Endothelial cell of hepatic sinusoid (primary cell): ENCODE measurements around the gene LILRB5.
"Not testable (repeated sequence)": the region's sequence is repeated elsewhere in the genome, so short reads cannot be mapped to it uniquely, and the experiment has no call there.

Source experiments
- in situ Hi-C: cut with HindIII; loops from 2 replicates; pipeline ENCODE4 v1.10.0; 2017; ENCODE audit warnings: low sequenced_read_pairs

The LILRB5 gene

GRCh38 chr19:54245936-54246335, 11.1 kb downstream of the LILRB5 start:
- in situ Hi-C loops, result no loop called here

GRCh38 chr19:54243809-54244208, 13.3 kb downstream of the LILRB5 start:
- in situ Hi-C loops, result not testable (repeated sequence)

GRCh38 chr19:54242646-54243045, 14.4 kb downstream of the LILRB5 start, which contains the start of gene LILRA6:
Gene LILRA6, minus strand, starts transcription at chr19:54242790.
- in situ Hi-C loops, result not testable (repeated sequence)

DNA sequence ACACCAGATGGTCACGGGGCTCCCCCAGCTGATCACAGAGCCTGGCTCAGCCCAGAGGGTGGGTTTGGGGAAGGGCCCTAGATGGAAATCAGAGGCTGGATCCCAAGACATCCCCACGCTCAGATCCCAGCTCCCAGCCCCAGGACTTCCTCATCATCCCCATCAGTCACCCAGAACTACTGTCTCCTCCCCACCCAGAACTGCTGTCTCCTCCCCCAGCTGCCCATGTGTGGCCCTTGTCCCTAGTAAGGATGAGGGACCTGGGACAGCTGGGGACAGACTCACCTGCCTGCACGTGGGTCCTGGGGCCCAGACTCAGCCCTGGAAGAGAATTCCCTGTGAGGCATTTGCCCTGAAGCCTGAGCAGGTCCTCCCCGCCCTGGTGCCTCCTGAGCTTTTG, 14.8 kb downstream of the LILRB5 start:
- in situ Hi-C loops, result not testable (repeated sequence)

DNA sequence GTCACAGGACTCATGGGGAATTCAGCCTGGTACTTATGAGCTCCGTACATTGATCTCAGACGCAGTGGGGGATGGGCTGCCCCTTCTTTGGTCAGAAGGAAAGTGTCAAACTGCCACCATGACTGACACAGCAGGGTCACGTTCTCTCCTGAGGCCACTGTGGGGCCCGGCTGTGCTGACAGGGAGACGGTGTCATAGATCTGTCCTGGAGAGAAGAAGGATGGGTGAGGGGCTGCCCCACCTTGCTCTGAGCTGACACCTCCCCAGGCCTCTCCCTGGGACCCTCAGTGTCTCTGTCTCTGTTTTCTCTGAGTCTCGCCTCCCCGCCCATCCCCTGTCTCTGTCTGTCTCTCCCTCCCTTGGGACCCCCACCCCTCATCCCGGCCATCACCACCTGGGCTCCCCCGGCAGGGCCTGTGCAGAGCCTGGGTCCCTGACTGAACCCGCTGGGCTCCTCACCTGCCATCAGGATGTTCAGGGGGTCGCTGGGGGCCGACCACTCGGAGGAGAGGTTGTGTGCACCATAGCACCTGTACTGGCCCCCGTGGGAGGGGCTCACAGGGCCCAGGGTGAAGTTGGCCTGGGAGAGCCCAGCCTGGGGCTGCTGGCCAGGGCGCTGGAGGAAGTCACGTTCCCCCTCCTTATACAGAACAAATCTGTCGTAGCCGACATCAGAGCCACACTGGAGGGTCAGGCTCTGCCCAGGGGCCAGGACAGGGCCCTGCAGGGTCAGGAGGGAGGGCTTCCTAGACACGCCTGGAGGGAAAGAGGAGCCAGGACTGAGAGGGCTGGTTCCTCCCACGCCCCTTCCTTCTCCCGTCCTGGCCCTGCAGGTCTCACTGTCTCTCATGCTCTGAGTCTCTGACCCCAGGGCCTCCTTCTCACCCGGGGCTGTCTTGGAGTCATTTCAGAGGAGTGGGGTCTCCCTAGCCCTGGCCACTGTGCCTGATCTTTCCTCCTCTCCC, 16.4 kb downstream of the LILRB5 start:
- in situ Hi-C loops, result not testable (repeated sequence)

- in situ Hi-C loops, result not testable (repeated sequence)
Measured at GRCh38 chr19:54239491-54240371, 17.3 kb downstream of the LILRB5 start.

DNA sequence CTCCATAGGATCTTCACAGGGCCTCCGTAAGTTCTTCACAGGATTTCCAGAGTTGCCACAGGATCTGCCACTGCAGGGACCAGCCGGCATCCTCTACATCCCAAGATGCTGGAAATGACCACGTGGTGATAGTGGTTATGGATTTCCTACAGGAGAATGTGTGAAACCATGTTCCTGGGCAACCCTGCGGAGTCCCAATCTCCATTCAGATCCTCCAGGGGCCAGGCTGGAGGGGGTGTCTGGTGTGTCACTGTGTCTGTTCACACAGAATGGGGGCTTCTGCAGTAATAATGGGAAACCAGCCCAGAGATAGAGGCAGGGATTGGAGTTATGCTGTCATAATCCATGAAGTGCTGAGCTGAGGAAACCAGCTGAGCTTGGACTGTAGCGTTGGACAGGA, 23.1 kb downstream of the LILRB5 start:
- in situ Hi-C loops, result no loop called here

GRCh38 chr19:54231077-54231931, 25.8 kb downstream of the LILRB5 start:
- in situ Hi-C loops, result no loop called here

DNA sequence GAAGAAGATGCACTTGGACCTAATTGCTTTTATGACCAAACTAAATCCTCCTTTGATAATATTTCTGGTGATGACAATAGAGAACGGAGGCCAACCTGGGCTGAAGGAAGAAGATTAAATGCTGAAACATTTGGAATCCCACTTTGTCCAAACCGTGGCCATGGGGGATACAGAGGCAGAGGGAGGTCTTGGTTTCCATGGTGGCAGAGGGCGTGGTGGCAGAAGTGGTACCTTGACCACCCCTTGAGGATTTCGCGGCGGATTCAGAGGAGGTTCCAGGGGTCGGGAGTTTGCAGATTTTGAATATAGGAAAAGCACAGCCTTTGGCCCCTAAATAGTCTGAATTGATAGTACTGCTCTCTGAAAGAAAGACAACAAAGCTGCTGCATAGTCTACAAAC, 27.0 kb downstream of the LILRB5 start:
- in situ Hi-C loops, result no loop called here

DNA sequence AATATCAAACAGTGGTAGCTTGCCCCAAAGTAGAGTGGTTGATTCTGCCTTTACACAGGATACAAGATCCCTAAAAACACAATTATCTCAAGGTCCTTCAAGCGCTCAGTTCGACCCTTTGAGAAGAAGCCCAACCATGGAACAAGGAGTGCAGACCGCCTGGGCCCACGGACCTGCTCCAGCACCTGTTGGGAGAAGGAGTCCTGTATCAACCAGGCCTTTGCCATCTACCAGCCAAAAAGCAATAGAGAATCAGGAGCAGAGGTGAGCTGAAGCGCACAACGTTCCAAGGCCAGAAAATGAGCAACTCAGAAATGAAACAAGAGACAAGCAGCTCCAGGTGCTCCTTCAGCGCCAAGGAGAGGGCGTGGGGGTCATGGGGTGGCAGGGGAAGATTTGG, 27.9 kb downstream of the LILRB5 start:
- in situ Hi-C loops, result no loop called here

DNA sequence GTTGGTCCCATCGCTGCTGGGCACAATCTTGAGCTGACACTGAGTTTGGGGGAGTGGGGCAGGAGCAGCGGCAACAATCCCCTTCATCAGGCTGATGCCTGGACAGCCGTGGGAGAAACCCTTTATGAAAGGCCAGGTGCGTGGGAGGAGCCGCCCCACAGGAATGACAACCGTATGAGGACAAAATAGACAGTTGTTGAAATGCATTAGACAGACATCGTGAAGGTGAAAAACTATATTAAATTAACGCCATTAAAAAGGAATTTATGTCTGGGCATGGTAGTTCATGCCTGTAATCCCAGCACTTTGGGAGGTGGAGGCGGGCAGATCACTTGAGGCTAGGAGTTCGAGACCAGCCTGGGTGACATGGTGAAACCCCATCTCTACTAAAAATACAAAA, 32.5 kb downstream of the LILRB5 start:
- in situ Hi-C loops, result not testable (repeated sequence)

- in situ Hi-C loops, result not testable (repeated sequence)
Measured at GRCh38 chr19:54223937-54224281, 33.2 kb downstream of the LILRB5 start.

GRCh38 chr19:54223277-54223936, 33.7 kb downstream of the LILRB5 start:
- in situ Hi-C loops, result not testable (repeated sequence)

DNA sequence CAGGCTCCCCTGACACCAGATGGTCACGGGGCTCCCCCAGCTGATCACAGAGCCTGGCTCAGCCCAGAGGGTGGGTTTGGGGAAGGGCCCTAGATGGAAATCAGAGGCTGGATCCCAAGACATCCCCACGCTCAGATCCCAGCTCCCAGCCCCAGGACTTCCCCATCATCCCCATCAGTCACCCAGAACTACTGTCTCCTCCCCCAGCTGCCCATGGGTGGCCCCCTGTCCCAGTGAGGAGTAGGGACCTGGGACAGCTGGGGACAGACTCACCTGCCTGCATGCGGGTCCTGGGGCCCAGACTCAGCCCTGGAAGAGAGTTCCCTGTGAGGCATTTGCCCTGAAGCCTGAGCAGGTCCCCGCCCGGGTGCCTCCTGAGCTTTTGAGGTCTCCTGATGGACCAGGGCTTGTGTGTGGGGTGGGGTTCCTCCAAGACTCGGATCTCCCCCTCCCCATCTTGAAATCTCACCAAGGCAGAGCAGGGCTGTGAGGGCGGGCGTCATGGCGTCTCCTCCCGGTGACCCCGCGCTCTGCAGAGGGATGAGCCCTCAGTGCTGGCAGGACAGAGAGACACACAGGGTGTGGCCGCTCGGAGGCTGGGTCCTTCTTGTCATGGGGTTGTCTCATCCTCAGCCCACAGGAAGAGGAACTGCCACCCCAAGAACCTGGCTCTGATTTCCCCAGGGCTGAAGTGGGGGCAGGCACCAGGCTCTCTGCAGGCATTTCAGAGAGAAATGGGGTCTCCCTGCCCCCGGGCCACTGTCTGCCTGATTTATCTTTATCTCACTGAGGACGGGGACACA, 34.4 kb downstream of the LILRB5 start, which contains the start of gene LILRB3:
TSS of gene LILRB3 (minus strand) at position 534 of the 803 bp plus-strand sequence. CDS start at position 503, 31 bp downstream.
- in situ Hi-C loops, result not testable (repeated sequence)

- in situ Hi-C loops, result not testable (repeated sequence)
Measured at GRCh38 chr19:54221947-54222346, 35.1 kb downstream of the LILRB5 start.

- in situ Hi-C loops, result not testable (repeated sequence)
Measured at GRCh38 chr19:54219702-54220101, 37.4 kb downstream of the LILRB5 start.

DNA sequence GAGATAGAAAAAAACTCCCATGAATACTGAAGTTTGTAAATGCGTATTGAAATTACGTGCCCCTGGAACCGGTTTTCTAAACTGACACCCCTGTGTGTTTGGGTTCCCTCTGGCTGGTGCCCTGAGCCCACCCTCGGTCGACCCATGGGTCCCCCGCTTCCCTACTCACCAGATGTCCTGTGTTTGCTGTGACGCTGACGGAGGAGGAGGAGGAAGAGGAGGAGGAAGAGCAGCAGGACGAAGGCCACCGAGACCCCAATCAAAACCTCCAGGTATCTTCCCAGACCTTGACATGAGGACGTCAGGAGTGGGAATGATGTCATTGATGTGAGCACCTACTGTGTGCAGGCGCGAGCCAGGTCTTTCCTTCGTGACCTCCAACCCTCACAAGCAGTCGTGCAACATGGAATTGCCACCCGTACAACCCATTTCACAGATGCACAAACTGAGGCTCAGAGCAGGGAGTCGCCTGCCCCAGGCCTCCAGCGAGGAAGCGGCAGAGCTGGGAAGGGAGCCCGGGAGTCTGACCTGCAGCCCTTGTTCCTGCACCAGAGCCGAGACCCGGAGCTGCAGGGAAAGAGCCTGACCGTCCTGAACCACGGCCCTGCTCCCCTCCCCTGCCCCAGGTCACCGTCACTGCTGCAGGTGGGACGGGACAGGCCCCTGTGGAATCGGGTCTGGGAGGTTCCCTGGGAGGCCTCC, 38.0 kb downstream of the LILRB5 start:
- in situ Hi-C loops, result no loop called here

DNA sequence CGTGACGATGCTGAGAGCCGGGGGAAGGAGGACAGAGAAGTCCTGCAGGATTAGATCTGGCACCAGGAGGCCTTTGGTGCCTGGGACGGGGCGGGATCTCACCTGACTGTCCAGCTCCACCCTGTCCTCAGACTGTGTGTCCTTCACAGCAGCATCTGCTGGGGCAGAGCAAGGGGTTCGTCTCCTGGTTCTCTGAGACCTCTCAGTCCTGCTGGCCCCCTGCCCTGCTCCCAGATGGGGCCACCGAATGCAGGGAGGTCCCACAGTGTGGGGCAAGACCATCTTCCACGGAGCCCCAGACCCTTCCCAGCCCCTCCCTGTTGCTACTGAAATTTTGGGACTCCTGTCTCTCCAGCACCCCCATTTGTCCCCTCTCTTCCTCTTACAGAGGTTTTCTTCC, 38.8 kb downstream of the LILRB5 start:
- in situ Hi-C loops, result no loop called here
